EH (cell line): ENCODE results near the gene CTDNEP1.
"Not testable (repeated sequence)": the region's sequence is repeated elsewhere in the genome, so short reads cannot be mapped to it uniquely, and the experiment has no call there.

ENCODE experiments used
- DNase-seq: peaks from one replicate; pipeline ENCODE4 v3.0.0-alpha.2; 2015; ENCODE audit warnings: low read depth

The CTDNEP1 gene

GRCh38 chr17:7248796-7249195 lies 2.7 kb downstream of the CTDNEP1 start:
- DNase-seq: no peak

GRCh38 chr17:7246779-7247178 lies 4.8 kb downstream of the CTDNEP1 start:
- DNase-seq: no peak

GRCh38 chr17:7243838-7244237 lies 7.7 kb downstream of the CTDNEP1 start:
- not testable (repeated sequence) for DNase-seq

GRCh38 chr17:7243453-7243729 lies 8.1 kb downstream of the CTDNEP1 start:
- no peak for DNase-seq

- DNase-seq: peak; percentile 91
Measured at GRCh38 chr17:7242717-7243452, 8.6 kb downstream of the CTDNEP1 start.

GRCh38 chr17:7241783-7242716 lies 9.5 kb downstream of the CTDNEP1 start, which contains the start of gene GABARAP:
Gene GABARAP, minus strand, starts transcription at chr17:7242449. Its CDS starts 119 bp downstream, at chr17:7242330.
- peak; percentile 92 for DNase-seq

GRCh38 chr17:7241090-7241733 lies 10.3 kb downstream of the CTDNEP1 start:
- no peak for DNase-seq

GRCh38 chr17:7240375-7240774 lies 11.2 kb downstream of the CTDNEP1 start:
- no peak for DNase-seq

GRCh38 chr17:7239091-7240027 lies 12.2 kb downstream of the CTDNEP1 start, which contains the start of gene PHF23:
Gene PHF23, minus strand, starts transcription at chr17:7239457. Its CDS starts 178 bp downstream, at chr17:7239279.
- DNase-seq: peak; percentile 100

GRCh38 chr17:7238420-7239090 lies 13.0 kb downstream of the CTDNEP1 start:
- no peak for DNase-seq

- DNase-seq: peak; percentile 77
Measured at GRCh38 chr17:7237761-7238419, 13.6 kb downstream of the CTDNEP1 start.

- no peak for DNase-seq
Measured at GRCh38 chr17:7237266-7237760, 14.2 kb downstream of the CTDNEP1 start.

- DNase-seq: no peak
Measured at GRCh38 chr17:7236808-7237207, 14.7 kb downstream of the CTDNEP1 start.

- no peak for DNase-seq
Measured at GRCh38 chr17:7235693-7236665, 15.6 kb downstream of the CTDNEP1 start.

- DNase-seq: peak; percentile 95
Measured at GRCh38 chr17:7234083-7234951, 17.2 kb downstream of the CTDNEP1 start, which contains the start of gene DVL2. Gene DVL2, minus strand, starts transcription at chr17:7234517. Its CDS starts 255 bp downstream, at chr17:7234262.

- no peak for DNase-seq
Measured at GRCh38 chr17:7233701-7234082, 17.8 kb downstream of the CTDNEP1 start.

GRCh38 chr17:7232114-7232513 lies 19.4 kb downstream of the CTDNEP1 start:
- DNase-seq: no peak

- DNase-seq: no peak
Measured at GRCh38 chr17:7229504-7229903, 22.0 kb downstream of the CTDNEP1 start.
